ACHN (cell line): ENCODE results near the gene JARID2.
"Not testable (repeated sequence)": the region's sequence is repeated elsewhere in the genome, so short reads cannot be mapped to it uniquely, and the experiment has no call there.

Source experiments
- DNase-seq: peaks from one replicate; pipeline ENCODE4 v3.0.0-alpha.2; 2015
- in situ Hi-C: cut with HindIII; loops from 2 replicates; pipeline ENCODE4 v1.10.0; 2017; ENCODE audit warnings: low sequenced_read_pairs, low pct_ligation_motif_present, low pct_unique_long_range_greater_than_20kb

JARID2 gene

GRCh38 chr6:15322781-15323536 is 77.1 kb downstream of the JARID2 start:
- DNase-seq = no peak
- in situ Hi-C loops = no loop called here

DNA sequence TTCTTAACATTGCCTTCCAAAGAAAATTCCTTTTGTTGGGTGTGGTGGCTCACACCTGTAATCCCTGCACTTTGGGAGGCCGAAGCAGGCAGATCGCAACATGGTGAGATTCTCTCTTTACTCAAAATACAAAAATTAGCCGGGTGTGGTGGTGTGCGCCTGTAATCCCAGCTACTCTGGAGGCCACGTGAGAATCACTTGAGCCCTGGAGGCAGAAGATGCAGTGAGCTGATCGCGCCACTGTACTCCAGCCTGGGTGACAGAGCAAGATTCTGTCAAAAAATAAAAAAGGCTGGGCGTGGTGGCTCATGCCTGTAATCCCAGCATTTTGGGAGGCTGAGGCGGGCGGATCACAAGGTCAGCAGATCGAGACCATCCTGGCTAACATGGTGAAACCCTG is 77.7 kb downstream of the JARID2 start:
- not testable (repeated sequence) for DNase-seq

DNA sequence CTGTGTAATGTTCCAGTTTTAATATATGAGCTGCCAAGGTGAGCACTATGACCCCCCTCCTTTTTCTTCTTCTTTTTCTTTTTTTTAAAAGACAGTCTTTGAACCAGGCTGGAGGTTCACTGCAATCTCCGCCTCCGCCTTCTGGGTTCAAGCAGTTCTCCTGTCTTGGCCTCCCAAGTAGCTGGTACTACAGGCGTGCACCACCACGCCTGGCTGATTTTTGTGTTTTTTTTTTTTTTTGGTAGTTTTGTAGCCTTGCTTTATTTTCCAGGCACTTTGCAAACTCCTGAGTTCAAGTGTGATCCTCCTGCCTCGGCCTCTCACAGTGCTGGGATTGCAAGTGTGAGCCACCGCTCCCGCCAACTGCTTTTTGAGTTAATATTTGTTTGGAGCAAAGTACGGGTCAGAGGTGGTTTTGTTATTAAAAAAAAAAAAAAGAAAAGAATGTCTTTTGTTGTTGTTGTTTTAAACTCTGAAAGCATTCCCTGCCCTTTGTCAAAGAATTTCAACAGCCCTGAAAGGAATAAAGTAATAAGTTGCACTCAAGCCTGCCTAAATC is 78.6 kb downstream of the JARID2 start:
- in situ Hi-C loops = no loop called here
- DNase-seq = no peak

More for the DNA sequence above, 77.7 kb downstream of the JARID2 start:
- in situ Hi-C loops = not testable (repeated sequence)

- in situ Hi-C loops = no loop called here
- DNase-seq = no peak
Observed at GRCh38 chr6:15325540-15325955, 79.7 kb downstream of the JARID2 start.

DNA sequence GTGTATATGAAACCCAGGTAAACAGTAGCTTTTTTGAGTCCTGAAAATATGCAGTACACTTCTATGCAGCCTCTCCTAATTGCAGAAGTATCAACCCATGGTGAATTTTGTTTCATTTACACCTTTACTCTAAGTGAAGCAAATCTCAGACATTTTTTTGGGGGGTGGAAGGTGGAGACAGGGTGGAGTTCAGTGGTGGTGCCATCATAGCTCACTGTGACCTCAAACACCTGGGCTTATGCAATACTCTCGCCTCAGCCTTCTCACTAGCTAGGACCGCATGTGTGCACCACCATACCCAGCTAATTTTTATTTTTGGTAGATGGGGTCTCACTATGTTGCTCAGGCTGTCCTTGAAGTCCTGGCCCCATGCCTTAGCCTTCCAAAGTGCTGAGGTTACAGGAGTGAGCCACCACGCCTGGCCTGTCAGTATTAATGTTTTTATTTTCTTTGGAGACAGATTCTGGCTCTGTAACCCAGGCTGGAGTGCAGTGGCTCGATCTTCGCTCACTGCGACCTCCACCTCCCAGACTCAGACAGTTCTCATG is 80.3 kb downstream of the JARID2 start:
- in situ Hi-C loops = no loop called here
- no peak for DNase-seq

DNA sequence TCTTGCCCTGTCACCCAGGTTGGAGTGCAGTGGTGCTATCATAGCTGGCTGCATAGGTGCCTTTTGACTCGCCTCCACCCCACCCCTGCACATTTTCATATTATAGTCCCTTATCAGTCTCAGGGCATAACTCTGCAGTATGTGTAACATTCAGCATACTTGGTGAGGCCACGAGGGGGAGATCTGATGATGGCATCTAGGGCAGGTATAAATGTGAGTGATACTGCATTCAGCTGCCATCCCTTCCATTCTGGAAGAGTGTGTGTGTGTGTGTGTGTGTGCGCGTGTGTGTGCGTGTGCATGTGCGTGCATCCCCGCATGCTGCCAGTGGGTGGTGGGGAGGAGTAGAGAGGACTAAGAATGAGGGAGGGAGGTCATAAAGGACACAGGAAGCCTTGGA is 81.4 kb downstream of the JARID2 start:
- in situ Hi-C loops = no loop called here
- no peak for DNase-seq

DNA sequence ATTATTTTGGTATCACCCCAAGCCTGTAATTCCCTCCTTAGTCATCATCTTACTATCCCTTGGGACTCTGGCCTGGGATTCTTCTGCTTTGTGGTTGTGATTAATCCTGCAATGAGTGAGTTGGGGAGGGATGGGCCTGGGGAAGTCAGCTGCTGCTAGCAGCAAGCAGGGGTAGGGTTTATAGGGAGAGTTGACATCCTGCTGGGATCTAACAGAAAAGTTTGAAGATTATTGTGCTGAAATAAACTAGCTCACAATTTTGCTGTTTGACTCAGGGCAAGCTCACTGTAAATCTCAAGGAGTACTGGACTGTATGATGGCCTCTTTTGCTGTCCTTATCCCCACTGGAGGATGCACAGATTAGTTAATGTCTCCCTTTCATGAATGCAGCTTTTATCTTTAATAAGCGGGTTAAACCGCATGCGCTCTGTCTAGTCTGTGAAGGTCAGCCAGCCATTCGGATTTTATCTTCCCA is 83.4 kb downstream of the JARID2 start:
- peak; percentile 52 for DNase-seq
- in situ Hi-C loops = no loop called here

DNA sequence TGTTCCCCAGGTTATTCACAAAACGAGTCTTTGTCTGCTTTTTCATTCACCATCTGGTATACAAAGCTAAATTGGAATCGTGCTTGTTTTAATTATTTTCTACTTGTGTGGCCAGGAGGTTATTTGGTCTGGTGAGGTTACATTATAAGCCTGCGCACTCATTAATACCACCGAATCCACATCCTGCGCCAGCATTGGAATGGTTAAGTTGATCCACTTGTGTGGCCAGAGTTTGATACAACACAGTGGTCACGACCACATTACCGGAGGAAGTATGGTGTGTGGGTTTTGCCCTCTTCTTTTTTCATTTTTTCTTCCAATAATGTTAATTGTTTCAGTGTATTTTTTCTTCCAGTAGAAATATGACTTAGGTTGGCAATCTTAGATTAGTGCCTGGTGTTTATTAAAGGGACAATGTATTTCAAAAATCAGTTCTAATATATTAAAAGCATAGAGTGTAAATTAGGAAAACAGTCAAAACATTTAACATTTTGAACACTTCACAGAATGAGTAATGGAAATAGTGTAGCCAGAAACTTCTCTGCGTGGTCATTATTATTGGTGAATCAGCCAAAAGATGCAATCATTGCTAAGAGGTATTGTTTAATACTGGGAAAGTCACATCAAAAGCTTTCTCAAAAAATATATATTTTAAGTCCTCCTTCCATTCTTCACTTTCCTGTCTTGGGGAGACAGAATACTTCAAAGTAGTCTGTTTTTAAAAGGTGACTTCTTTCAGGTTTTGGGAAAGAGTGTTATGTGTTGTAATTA is 84.5 kb downstream of the JARID2 start:
- DNase-seq = no peak
- in situ Hi-C loops = no loop called here

DNA sequence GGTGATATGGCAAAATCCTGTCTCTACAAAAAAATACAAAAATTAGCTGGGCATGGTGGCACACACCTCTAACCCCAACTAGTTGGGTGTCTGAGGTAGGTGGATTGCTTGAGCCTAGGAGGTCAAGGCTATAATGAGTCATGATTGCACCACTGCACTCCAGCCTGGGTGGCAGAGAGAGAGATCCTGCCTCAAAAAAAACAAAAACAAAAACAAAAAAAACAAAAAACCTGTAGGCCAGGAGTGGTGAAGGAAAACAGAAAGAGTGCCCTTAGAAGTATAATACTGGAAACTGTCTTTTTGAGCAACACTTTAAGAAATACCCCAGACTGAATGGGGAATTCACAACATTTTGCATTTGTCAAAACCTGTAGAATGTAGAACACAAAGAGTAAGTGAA is 85.3 kb downstream of the JARID2 start:
- in situ Hi-C loops = no loop called here
- DNase-seq = peak; percentile 9

DNA sequence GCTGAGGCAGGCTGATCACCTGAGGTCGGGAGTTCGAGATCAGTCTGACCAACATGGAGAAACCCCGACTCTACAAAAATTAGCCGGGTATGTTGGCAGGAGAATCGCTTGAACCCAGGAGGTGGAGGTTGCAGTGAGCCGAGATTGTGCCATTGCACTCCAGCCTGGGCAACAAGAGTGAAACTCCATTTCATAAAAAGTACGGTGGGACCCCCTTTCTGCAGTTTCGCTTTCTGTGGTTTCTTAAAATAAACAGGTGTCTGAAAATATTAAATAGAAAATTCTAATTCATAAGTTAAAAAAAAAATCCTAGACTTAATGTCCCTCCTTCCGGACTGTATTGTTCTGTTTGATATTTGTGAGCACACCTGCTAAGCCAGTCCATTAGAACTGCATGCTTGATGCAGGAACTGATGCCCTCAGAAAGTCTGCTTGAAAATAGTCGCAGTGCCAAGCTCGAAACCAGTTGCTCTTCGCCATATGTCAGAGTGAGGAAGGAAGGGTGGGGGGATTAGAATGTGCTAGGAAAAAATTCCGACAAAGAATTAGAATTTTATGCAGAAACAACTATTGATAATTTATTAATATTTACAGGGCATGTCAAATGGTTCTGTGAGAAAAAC is 85.9 kb downstream of the JARID2 start:
- DNase-seq = no peak
- in situ Hi-C loops = no loop called here

GRCh38 chr6:15332446-15332845 is 86.6 kb downstream of the JARID2 start:
- DNase-seq = no peak
- in situ Hi-C loops = no loop called here

DNA sequence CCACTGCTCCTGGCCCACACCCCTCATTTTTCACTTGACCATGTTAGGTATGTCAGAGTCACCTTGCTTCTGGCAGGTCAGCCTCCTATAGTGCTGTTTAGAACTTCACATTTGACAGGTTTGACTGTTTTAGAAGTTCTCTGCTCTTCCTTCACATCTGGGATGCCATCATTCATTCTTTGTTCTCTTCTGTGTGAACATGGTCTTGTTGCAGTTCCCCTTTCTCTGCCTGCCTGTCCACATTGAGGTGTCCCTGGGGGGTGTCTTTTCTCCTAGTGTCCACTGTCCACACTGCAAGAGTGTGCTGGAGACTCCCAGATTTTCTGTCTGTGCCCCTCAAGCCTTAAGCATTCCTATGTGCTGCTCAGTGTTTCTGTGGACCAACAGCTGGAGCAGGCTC is 89.5 kb downstream of the JARID2 start:
- in situ Hi-C loops = no loop called here
- no peak for DNase-seq

DNA sequence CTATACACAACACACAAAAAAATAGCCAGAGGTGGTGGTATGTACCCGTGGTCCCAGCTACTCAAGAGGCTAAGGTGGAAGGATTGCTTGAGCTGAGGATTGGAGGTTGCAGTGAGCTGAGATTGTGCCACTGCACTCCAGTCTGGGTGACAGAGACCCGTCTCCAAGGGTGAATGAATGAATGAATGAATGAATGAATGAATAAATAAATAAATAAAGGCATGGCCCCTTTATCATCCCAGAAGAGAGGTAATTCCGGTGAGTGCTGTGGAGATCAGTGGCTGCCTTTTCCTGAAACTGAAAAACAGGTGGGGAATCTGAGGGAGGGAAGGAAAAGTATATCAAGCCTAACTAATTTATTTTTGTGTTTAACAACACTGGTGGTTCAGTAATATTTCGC is 90.0 kb downstream of the JARID2 start:
- no peak for DNase-seq
- in situ Hi-C loops = no loop called here

DNA sequence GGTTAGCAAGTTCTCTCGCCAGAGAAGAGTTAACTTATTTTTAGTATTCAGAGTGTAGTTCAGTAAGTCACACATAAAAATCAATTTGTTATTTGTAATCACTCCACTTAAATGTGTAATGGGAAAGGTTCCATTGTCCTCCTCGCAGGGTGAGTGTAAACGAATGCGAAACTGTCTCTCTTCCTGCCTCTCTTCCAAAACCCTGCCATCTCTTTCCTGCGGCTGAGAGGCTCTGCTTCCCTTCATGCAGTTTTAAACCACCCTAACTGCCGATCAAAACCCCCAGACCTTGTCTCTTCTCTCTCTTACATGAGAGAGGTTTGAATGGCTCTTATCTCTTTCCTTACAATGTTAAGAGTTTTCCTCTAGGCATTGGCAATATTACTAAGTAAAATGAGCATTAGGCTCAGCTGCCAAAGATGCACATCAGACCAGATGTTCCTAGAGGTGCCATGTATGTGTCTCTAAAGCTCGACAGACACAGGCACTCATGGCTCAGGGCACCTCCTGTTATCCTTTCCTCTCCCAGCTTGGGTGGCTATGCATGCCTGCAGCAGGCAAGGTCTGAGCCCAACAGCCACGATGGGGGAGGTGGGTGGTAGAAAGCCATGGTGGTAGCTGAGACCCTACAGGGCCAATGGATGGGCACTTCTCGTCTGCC is 91.2 kb downstream of the JARID2 start:
- no peak for DNase-seq
- in situ Hi-C loops = no loop called here

- DNase-seq = no peak
- in situ Hi-C loops = no loop called here
Observed at GRCh38 chr6:15337582-15337981, 91.7 kb downstream of the JARID2 start.

GRCh38 chr6:15338476-15338875 is 92.6 kb downstream of the JARID2 start:
- in situ Hi-C loops = no loop called here
- DNase-seq = no peak

DNA sequence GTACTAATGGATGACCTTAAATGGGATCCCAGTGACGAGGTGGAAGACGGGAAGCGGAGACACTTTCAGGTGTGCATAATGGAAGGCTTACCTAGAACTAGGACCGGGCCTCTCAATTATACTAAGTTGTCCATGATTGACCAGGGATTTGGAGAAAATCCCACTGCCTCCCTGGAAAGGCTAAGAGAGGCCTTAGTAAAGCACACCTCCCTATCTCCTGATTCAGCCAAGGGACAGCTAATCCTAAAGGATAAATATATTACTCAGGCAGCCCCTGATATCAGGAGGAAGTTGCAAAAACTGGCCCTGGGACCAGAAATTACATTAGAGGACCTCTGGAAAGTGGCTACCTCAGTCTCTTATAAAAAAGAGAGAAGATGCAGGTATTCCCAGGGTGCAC is 93.2 kb downstream of the JARID2 start:
- DNase-seq = no peak
- in situ Hi-C loops = no loop called here

DNA sequence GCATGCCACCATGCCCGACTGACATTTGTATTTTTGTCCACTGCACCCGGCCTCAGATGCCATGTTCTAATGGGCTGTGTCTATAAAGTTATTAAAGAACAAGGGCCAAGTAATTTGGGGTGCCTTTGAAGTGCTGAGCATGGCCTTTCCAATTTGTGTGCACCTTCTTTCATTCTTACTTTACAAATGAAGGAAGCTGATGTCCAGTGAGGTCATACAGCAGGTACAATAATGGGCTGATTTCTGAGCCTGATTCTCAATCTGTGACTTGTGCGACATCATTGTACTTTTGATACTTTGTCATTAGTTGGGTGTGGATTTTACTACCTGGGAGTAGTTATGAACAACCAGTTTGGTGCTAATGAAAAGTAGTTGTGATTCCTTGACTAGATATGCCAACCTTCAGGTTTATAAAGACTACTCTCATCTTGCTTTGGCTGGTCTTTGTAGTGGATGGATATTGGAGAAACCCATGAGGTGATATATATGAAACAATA is 94.3 kb downstream of the JARID2 start:
- in situ Hi-C loops = no loop called here
- DNase-seq = no peak
